Measurements from ENCODE around the gene ANTXR1.

The ANTXR1 gene

GRCh38 chr2:69149631-69150215 lies 136.7 kb downstream of the ANTXR1 start:
- no peak for TF ChIP-seq CTCF (IDR thresholded peaks at IDR 0.05; ENCODE audit: low read depth, low read length)
- Histone ChIP-seq H3K9me3 (no peaks in the 10 kb centered on the region), H3K4me1 (0 out of 2 replicates have a peak, but pooled peaks cover 2% of the 10 kb centered on the region), H3K4me3 (ENCODE audit: low read depth, low read length) (no peak overlapping the region), H3K27me3 (no peaks in the 10 kb centered on the region), H3K36me3 (no peaks in the 10 kb centered on the region)
- DNase-seq = peak; percentile 33

- no peak for DNase-seq
- H3K4me1 ChIP-seq = 0 out of 2 replicates have a peak, but pooled peaks cover 2% of the 10 kb centered on the region
- H3K4me3 ChIP-seq (ENCODE audit: low read depth, low read length) = no peak overlapping the region
- TF ChIP-seq CTCF (IDR thresholded peaks at IDR 0.05; ENCODE audit: low read depth, low read length) = no peak
- H3K9me3 ChIP-seq = no peaks in the 10 kb centered on the region
- H3K36me3 ChIP-seq = no peaks in the 10 kb centered on the region
- no peaks in the 10 kb centered on the region for H3K27me3 ChIP-seq
These were observed 139.0 kb downstream of the ANTXR1 start for GRCh38 chr2:69151931-69152330.

GRCh38 chr2:69152847-69153583 lies 140.0 kb downstream of the ANTXR1 start:
- Histone ChIP-seq H3K4me3 (ENCODE audit: low read depth, low read length) (no peak overlapping the region), H3K36me3 (no peaks in the 10 kb centered on the region), H3K9me3 (no peaks in the 10 kb centered on the region), H3K4me1 (0 out of 2 replicates have a peak, but pooled peaks cover 2% of the 10 kb centered on the region), H3K27me3 (no peaks in the 10 kb centered on the region)
- no peak for DNase-seq
- no peak for TF ChIP-seq CTCF (IDR thresholded peaks at IDR 0.05; ENCODE audit: low read depth, low read length)

- Histone ChIP-seq H3K4me3 (ENCODE audit: low read depth, low read length) (no peak overlapping the region), H3K27me3 (no peaks in the 10 kb centered on the region), H3K9me3 (no peaks in the 10 kb centered on the region), H3K36me3 (no peaks in the 10 kb centered on the region), H3K4me1 (0 out of 2 replicates have a peak, but pooled peaks cover 2% of the 10 kb centered on the region)
- TF ChIP-seq CTCF (IDR thresholded peaks at IDR 0.05; ENCODE audit: low read depth, low read length) = no peak
- no peak for DNase-seq
These were observed 141.1 kb downstream of the ANTXR1 start for GRCh38 chr2:69154106-69154505.

GRCh38 chr2:69156624-69157023 lies 143.6 kb downstream of the ANTXR1 start:
- Histone ChIP-seq H3K4me3 (ENCODE audit: low read depth, low read length) (no peak overlapping the region), H3K36me3 (no peaks in the 10 kb centered on the region), H3K4me1 (no peaks in the 10 kb centered on the region; the same call in 1 of the 2 replicates), H3K9me3 (no peaks in the 10 kb centered on the region), H3K27me3 (no peaks in the 10 kb centered on the region)
- DNase-seq = no peak
- TF ChIP-seq CTCF (IDR thresholded peaks at IDR 0.05; ENCODE audit: low read depth, low read length) = no peak

GRCh38 chr2:69157441-69157840 lies 144.5 kb downstream of the ANTXR1 start:
- Histone ChIP-seq H3K9me3 (no peaks in the 10 kb centered on the region), H3K27me3 (no peaks in the 10 kb centered on the region), H3K36me3 (no peaks in the 10 kb centered on the region), H3K4me1 (no peaks in the 10 kb centered on the region; the same call in 1 of the 2 replicates), H3K4me3 (ENCODE audit: low read depth, low read length) (no peak overlapping the region)
- TF ChIP-seq CTCF (IDR thresholded peaks at IDR 0.05; ENCODE audit: low read depth, low read length) = no peak
- DNase-seq = no peak

All from BE2C (cell line).